ENCODE data around the gene CHN1.

DNA sequence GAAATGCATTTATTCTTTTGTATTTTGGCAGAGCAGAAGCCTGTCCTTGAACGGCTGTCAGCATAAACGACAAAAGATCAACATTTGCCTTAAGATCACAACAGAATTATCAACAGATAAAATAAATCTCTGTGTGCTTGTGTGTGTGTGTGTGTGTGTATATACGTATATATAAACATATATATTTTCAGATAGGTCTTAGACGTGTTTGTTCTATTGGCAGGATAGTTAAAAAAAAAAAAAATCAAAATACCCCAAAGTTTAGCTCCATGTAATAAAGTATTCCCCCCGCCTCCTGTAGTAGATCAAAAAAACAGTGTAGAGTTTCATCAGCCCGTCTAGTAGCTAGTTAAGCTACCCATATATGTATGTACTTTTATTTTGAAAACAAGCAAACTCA is 107.9 kb downstream of the CHN1 start:
- TF ChIP-seq, protein P1, sequence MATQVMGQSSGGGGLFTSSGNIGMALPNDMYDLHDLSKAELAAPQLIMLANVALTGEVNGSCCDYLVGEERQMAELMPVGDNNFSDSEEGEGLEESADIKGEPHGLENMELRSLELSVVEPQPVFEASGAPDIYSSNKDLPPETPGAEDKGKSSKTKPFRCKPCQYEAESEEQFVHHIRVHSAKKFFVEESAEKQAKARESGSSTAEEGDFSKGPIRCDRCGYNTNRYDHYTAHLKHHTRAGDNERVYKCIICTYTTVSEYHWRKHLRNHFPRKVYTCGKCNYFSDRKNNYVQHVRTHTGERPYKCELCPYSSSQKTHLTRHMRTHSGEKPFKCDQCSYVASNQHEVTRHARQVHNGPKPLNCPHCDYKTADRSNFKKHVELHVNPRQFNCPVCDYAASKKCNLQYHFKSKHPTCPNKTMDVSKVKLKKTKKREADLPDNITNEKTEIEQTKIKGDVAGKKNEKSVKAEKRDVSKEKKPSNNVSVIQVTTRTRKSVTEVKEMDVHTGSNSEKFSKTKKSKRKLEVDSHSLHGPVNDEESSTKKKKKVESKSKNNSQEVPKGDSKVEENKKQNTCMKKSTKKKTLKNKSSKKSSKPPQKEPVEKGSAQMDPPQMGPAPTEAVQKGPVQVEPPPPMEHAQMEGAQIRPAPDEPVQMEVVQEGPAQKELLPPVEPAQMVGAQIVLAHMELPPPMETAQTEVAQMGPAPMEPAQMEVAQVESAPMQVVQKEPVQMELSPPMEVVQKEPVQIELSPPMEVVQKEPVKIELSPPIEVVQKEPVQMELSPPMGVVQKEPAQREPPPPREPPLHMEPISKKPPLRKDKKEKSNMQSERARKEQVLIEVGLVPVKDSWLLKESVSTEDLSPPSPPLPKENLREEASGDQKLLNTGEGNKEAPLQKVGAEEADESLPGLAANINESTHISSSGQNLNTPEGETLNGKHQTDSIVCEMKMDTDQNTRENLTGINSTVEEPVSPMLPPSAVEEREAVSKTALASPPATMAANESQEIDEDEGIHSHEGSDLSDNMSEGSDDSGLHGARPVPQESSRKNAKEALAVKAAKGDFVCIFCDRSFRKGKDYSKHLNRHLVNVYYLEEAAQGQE (IDR thresholded peaks at IDR 0.05; ENCODE audit: insufficient read depth in 1 of 2, low read depth in 2 of 2, low read length in 2 of 2), result no peak
- TF ChIP-seq POLR2AphosphoS5 (IDR thresholded peaks at IDR 0.05; ENCODE audit: low read depth, low read length) (no peak), SIN3A (IDR thresholded peaks at IDR 0.05; ENCODE audit: borderline replicate concordance, insufficient read depth, low read length) (no peak), FOXP2 (optimal IDR thresholded peaks at IDR 0.05; ENCODE audit: borderline replicate concordance, extremely low read depth, extremely low read length, insufficient read depth) (no peak), TAF1 (IDR thresholded peaks at IDR 0.05; ENCODE audit: borderline replicate concordance, insufficient read depth, low read length) (no peak)
